Activated CD4-positive, alpha-beta T cell treated with anti-CD3 and anti-CD28 coated beads, Interleukin-2, amount 50 U/mL, for 1 hour (primary cell): Measurements from ENCODE around the gene KLC3.

ENCODE experiments used
- DNase-seq: peaks from one replicate; pipeline ENCODE4 v3.0.0-alpha.2; 2020

The KLC3 gene

DNA sequence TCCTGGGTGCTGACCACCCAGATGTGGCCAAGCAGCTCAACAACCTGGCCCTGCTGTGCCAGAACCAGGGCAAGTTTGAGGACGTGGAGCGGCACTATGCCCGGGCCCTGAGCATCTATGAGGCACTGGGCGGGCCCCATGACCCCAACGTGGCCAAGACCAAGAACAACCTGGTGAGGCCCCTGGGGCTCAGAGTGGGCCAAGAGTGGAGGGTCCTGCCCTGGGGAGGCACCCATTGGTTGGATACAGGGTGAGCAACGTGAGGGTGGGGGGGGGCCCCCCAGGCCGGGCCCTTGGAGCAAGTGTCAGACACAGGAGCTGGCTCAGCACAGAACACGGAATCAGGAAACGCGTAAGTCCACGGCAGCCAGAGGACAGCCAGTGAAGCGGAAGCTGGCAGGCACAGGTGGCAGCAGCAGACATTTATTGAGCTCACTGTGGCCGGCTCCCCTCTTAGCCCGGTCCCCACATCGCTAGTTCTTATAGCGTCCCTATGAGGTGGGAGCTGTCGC lies 8.9 kb downstream of the KLC3 start:
- DNase-seq = no peak

DNA sequence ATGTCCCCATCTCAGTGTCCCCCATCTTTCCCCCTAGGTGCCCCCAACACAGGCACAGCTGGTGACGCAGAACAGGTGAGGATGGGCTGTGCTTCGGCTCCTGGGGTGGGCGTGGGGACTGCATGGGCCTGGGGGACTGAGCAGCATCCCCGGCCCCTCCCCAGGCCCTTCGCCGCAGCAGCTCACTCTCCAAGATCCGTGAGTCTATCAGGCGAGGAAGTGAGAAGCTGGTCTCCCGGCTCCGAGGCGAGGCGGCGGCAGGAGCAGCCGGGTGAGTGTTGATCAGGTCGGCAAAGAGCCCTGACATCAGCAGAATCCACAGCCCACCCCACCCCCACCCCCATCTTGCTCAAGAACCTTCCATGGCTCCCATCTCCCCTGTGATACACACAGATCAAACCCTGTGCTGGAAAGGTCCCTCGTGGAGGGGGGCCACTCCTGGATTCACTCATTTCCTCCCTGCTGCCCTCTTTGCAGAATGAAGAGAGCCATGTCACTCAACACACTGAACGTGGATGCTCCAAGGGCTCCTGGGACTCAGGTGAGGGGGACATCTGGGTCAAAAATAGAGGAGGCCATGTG lies 10.0 kb downstream of the KLC3 start:
- no peak for DNase-seq

DNA sequence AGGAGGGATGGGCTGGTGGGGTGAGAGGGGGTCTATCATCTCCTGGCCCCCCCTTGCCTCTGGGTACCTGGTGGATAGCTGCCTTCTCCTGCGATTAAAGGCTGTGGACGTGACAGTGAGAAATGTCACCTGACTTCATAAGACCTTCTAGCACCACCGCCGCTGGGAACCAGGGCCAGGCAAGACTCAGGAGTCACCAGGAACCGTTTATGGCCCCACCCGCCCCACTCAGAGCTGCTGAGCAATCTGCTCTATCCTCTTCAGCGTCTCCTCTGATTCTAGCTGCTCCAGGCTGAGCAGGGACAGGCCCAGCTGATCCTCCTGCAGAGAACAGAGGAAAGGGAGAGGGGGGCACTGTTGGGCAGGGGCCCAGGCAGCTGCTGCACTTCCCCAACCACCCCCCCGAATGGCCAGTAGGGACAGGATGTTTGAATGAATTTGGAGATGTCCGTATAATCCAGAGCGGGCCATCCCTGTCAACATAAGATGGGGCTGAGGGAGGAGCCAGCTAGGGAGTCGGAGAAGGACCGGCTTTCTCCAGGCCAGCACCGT lies 10.9 kb downstream of the KLC3 start:
- no peak for DNase-seq

DNA sequence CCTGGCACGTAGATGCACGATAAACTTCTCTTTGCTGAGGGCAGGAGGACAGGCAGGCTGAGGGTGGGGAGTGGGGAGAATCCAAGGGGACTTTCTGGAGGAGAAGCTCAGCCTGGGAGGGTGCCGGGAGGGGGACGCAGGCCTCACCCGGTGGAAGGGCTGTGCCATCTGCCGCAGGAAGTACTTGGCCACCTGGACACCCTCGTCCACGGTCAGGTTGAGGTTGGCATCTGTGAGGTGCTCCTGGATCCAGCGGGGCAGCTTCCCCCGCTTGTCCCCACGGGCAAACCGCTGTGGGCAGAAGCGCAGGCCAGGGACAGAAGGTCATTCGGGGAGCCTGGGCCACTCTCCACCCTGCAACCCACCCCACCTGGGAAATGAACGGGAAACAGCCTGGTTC lies 11.5 kb downstream of the KLC3 start:
- no peak for DNase-seq

DNA sequence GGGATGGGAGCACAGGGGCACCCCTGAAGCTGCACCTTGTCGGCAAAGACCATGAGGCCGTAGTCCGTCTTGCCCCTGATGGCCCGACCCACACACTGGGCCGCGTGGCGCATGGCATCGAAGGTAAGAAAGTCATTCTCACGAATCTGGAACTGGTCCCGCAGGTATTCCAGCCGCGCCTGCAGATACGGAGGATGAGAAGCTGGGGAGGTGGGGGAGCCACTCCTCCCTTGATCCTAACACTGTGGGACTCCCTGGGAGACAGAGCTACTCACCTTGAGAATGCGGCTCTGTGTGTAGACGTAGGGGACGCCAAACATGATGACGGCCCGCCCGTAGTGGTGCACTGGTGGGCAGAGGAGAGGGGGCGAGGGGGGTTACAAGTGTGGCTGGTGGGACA lies 11.9 kb downstream of the KLC3 start:
- DNase-seq = no peak

DNA sequence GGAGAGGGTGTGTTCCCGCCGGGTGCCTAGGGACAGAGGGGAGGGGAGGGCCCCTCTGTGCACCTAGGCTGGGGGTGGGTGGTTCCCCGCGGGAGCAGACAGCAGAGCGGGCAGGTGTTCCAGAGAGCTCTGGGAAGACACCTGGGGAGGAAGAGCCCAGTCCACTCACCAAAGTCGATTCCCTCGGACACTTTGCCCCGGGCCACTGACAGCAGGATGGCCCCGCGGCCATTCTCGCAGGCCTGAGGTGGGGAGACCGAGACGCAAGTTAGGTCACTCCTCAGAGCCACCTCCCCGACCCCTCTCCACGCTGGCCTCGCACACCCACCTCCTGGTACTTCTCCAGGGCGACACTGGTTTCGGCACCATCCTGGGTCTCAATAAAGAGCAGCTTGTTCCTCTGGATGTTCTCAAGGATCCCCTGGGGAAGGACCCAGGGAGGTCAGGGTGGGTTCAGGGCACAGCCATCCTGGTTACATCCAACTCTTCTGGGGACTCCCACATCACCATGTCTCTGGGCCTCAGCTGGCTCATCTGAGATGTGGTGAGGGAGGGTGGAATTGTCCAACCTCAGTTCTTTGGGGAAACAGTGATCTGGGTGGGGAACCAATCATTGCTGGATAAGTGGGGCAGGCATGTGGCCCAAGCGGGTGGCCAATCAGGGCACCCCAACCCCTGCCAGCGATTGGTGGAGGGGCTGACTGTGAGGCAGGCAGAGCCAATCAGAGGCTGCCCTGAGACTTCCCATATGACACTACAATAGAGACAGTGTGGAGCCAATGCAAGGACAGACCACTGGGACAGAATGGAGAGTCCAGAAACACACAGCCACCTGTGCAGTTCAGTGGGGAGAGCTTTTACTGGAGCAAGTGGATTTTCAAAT lies 12.6 kb downstream of the KLC3 start:
- no peak for DNase-seq

DNA sequence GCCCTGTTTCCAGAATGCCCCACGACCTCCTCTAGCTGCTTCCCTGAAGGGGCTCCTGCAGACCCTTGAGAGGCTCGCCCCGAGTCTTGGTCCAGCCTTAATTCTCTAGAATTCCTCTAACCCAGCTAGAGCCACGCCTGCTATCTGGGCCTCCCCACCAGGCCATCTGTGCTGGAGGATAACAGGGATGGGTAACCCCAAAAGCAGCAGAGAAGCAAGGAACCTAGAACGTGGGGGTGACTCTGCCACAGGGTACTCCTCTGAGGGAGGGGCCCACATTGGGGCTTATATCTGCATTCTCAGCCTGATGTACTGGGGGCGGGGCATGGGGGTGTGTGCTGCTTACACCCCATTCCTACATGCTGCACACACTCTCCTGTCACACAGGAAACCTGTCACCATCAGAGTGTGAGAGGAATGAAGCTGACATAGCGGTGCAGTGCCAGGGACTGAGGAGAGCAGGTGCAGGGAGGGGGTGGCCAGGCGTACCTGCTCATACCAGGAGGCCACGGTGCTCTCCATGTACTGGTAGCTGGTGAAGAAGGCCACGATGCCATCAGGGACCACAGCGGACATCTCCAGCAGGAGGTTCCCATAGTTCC lies 13.8 kb downstream of the KLC3 start:
- DNase-seq = no peak

DNA sequence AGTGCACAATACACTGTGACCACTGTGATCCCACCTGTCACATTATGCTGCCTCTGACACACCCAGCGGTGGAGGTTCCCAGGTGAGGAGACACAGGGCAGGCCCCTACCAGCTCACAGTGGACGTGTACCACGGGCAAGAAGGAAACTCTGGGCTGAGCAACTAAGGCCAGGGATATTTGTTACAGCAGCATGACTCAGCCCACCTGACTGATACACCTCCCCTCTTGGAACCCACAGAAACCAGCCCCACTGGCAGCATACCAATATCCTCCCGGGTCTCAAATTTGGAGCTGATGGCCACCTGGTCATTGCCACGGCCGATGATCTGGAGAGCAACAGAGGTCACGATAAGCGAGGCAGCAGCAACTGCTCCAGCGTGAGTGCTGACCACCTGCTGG lies 14.9 kb downstream of the KLC3 start:
- DNase-seq = no peak

DNA sequence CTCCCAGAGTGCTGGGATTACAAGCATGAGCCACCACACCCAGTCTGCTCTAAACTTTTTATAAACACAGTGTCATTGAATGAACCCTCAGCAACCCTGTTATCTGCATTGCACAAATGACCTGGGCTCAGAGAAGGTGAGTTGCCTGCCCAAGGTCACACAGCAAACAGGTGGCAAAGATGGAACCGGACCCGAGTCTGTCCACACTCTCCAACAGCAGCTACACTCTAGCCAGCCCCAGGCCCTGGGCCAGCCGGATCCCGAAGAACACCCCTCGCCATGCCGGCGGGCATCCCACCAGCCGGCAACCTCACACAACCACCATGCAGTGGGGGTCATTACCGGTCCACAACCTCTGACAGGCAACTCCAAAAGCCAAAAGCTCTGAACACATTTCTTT lies 15.4 kb downstream of the KLC3 start:
- no peak for DNase-seq

DNA sequence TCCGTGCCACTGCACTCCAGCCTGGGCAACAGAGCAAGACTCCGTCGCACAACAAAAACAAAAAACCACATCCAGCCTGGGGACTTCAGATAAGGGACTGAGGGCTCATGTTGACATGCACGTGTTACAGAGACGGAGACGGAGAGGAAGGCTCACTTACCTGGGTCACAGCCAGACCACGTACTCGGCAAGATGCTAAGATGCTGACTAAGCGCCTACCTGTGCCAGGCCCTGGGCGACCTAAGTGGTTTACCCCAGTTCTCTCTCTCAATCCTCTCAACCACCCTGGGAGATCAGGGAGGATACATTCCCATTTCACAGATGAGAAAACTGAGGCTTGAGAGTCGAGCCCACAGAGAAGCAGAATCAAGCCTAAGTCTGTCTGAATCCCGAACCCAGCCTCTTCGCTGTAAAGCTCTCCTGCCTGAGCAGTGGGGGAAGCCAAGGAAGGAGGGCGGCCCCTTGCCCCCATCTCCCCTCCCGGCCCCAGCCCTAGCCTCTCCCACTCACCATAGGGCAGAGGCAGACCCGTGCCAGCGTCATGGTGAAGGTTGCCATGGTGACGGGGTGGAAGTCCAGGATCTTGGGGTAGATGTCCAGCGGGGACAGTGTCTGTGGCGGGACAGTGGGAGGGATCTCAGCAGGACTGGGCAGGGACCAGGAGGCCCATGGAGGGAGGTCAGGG lies 16.4 kb downstream of the KLC3 start:
- DNase-seq = no peak

DNA sequence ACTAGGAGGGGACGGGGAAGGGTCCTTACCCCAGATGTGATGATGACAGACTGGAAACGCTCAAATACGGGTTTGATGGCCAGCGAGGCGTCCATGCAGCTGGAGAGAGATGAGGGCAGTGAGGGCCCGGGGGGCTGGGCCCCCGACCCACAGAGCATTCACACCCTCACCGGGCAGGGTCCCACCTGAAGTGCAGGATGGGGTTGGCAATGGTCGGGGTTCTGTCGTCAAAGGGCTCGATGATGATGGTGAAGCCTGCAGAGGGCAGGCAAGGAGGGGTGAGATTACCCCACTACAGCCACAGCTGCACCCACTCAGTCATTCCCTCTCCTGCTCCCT lies 16.9 kb downstream of the KLC3 start:
- no peak for DNase-seq

DNA sequence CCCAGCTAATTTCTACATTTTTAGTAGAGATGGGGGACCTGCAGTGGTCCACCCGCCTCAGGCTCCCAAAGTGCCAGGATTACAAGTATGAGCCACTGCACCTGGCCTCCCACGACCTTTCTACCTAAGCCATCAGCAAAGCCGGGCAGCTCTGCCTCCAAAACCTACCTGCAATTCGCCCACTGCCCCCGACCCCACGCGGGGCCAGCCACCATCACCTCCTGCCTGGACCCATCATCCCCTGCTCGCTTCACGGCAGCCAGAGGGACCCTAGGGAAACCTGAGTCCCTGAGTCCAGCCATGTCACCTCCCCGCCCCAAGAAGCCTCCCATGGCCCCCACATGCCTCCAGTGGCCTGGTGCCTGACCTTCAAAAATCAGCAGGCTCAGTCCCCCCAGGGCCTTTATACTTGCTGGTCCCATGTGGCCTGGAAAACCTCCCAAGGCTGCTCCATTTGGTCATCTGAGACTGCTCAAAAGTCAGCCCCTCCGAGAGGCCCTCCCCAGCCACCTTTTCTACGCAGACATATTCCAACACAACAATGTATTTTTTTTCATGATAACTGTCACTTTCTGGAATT lies 17.8 kb downstream of the KLC3 start:
- DNase-seq = no peak

DNA sequence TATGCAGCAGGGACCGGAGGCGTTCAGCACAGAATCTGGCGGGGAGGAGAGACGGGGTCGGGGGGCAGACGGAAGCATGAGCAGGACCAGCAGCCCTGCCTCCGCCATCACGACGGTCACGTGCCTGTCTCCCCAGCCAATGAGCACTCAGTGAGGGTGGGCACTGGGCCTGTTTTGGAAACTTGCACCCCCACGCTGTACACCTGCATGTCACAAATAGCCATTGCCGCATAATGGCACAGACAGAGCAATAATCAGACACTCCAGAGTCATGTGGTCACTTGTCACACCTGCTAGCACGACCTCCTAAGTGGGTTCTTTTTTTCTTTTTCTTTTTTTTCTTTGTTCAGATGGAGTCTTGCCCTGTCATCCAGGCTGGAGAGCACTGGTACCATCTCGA lies 21.1 kb downstream of the KLC3 start:
- DNase-seq = no peak

DNA sequence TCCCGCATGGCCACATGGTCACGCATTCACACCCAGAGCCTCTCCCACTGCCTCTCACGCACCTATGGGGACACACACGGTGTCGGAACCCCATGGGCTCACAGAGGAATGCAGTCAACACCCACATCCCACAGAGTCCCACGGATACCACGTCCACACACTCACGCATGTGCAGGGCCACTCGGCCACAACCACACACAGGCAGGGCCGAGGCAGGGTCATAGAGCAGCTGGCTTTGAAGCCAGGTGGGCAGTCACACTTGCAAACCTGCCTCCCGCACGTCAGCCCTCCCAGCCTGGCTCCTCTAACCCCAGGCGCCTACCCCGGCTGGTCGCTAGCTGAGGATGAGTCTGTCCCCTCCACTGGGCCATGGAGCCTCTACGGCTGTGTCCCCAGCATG lies 21.7 kb downstream of the KLC3 start:
- DNase-seq = no peak

DNA sequence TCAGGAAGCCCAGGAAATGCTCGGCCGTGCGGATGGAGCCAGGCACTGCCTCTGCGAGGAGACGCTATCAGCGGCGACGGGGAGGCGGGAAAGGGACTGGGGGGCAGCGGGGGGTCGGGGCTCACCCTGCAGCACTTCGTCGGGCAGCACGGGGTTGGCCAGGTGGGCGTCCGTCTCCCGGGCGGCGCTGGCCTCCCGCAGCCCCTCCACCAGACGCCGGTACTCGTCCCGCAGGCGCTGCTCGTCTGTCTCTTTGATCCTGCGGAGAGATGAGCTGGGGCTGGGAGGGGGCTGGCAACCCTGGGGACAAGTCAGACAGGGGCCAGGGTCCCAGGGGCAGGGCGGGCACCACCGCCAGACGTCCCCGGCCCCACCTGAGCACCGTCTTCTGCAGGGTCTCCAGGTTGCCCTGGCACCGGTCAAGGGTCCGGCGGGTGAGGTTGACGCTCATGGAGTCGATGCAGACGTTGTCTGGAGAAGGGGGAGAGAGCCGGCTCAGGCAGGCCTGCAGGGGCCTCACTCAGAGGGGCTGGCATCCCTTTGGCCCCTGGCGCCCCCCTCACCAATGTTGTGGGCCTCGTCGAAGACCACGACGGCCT lies 23.4 kb downstream of the KLC3 start:
- no peak for DNase-seq

DNA sequence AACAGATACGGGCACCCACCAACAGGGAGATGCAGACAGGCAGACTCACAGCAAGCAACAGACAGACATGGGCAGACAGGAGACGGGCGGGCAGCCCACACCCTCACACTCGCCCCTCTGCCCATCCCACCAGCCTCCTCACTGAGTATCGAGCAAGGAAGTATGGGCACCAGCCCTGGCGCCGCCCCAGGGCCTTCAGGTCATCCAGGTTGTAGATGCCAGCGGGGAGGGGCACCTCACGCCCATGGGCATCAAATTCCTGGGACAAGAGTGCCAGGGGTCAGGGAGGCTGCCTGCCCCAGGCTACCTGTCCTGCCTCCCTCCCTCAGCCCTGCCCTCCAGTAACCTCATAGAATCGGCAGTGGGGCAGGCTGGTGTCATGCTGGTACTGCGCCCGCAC lies 24.1 kb downstream of the KLC3 start:
- no peak for DNase-seq

DNA sequence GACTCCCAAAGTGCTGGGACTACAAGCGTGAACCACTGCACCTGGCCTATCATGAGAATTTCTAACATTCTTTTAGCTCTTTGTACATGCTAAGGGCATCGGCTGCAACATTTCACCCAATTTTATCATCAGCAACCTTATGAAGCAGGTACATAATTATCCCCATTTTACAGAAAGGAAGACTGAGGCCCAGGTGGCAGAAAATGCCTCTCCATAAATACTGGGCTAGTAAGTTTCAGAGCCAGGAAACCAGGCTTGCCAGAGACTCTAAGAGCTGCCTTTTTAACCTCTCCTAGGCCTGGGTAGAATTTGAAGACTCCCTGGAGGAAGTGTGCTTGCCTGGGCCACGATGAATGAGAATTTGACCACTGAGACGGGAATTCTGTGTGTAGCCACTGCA lies 27.6 kb downstream of the KLC3 start:
- DNase-seq = no peak

DNA sequence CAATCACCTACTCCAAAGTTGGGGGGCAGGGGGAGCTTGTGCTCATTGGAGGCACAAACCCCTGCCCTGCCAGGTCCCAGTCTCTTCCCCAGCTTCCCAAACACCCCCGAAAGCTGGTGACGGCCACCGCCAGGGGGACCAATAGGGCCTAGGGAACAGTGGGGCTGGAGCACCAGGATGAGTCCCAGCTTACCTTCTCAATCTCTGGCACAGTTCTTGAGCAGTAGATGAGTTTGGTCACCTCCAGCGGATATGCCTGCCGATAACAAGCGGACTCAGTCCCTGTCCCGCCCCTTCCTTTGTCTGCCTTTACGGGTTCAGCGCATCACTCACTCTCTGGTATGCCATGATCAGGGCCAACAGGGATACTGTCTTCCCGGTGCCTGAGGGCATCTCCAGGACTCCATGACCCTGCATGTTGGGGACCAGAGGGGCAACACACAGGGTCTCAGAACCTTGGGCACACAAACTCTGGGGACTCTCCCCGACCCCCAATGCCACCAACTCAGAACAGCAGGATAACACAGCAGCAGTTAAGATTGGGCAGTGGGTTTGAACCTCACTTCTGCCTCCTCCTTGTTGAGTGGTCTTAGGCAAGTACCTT lies 28.3 kb downstream of the KLC3 start:
- no peak for DNase-seq

DNA sequence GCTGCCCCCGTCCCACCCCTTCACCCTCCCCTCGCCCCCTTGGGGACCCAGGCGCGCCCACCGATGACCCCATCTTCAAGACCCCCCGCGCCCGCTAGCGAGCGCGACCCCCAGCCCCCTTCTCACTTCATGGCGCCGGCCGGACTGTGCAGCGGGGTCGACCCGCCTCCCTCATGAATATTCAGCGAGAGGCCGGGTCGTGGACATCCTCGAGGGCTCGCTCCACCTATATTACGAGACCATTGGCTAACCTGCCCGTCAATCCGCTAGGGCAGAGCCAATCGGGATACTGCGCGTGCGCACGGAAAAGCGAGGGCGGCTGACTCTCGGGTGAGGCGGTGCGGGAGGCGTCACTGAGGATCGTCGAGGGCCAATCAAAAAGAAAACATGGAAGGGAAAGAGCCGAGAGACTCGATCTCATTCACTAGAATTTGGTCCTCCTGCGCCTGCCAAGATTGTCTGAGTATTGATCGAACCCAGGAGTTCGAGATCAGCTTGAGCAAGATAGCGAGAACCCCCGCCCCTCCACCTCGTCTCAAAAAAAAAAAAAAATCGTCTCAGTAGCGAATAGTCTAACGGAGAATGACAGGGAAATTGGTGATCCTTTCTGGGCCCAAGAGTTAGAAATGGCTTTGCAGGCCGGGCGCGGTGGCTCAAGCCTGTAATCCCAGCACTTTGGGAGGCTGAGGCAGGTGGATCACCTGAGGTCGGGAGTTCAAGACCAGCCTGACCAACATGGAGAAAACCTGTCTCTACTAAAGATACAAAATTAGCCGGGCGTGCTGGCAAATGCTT lies 30.1 kb downstream of the KLC3 start, which contains the start of gene ERCC2:
TSS of gene ERCC2 (minus strand) at position 164 of the 795 bp plus-strand sequence. CDS start at position 131, 33 bp downstream.
- DNase-seq = peak; percentile 100

DNA sequence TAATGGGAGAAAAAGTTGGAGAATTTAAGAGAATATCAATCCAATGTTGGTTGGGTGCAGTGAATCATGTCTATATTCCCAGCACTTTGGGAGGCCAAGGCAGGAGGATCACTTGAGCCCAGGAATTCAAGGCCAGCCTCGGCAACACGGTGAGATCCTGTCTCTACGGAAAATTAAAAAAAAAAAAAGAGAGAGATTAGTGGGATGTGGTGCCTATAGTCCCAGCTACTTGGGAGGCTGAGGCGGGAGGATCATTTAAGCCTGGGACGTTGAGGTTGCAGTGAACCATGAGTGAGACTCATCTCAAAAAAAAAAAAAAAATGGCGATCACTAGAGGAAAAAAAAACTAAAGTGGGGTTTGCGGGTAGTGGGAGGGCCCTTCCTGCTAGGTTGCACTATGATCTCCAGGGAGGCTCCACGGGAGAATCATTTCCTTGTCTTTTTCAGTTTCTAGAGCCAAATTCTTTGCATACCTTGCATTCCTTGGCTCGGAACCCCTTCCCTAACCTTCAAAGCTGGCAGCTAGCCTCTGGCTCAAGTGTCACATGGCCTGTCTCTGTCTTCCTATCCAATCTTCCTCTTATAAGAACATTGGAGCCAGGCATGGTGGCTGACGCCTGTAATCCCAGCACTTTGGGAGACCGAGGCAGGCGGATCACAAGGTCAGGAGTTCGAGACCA lies 35.6 kb downstream of the KLC3 start:
- no peak for DNase-seq
